Mucosa of stomach (tissue), 1 donor: ENCODE results near the gene CTRB1.
A peak's percentile ranks its signal among the peaks of the same experiment; 100 is the strongest.

Source experiments
- H3K27me3 ChIP-seq: one replicate; pipeline ENCODE4 v1.7.0; 2013; ENCODE audit warnings: mild to moderate bottlenecking, low read length; ENCODE audit not compliant: control insufficient read depth, insufficient read depth
- H3K36me3 ChIP-seq: one replicate; pipeline ENCODE4 v1.7.0; 2013; ENCODE audit warnings: low read length; ENCODE audit not compliant: control insufficient read depth, insufficient read depth
- H3K4me1 ChIP-seq: one replicate; pipeline ENCODE4 v1.7.0; 2013; ENCODE audit warnings: mild to moderate bottlenecking, low read length; ENCODE audit not compliant: control insufficient read depth, insufficient read depth
- H3K4me3 ChIP-seq: one replicate; pipeline ENCODE4 v1.7.0; 2013; ENCODE audit warnings: low read length
- H3K9ac ChIP-seq: one replicate; pipeline ENCODE4 v1.7.0; 2013; ENCODE audit warnings: mild to moderate bottlenecking, low read length, moderate library complexity
- H3K9me3 ChIP-seq: one replicate; pipeline ENCODE4 v1.7.0; 2013; ENCODE audit warnings: mild to moderate bottlenecking, low read length, moderate library complexity; ENCODE audit not compliant: control insufficient read depth
- donor health status: Pancreatic carcinoma.

CTRB1 gene

DNA sequence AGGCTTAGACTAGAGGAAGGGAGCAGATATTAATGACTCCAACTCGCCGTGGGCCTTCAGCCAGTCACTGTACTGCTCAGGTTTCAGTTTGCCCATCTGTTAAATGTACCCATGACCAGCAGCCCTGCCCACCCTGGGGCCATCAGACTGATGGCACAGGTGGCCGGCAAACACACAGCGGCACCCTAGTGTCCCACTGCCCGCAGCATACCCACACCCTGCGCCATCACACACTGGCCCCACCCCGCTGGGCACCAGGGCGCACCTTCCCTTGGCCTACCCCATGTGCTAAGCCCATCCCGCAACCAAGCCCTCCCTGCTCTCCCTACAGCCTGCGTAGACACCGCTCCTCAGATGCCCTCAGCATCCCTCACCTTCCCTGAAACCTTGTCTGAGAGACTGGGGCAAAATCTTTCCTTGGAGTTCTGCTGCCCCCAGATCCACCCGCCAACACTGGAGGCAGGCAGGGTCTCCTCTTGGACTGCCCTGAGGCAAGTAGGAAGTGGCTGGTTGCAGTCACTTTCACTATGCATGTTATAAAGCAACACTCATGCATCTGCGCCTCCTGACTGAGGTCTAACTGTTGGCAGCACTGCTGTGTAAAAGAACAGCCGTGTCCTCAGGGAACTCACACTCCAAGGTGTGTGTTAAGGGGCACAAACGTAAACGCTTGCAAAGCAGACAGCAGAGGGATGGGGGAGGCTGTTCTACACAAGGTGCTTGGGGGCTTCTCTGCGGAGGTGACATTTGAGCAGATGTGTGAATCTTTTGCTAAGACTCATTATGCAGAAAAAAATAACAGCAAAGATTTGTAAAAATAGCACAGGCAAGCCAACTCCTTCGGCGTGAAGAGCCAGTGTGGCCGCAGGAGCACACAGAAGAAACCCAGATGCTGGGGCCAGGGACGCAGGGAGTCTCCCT lies 39.4 kb downstream of the CTRB1 start:
- H3K4me1 ChIP-seq, result peaks cover 60% of the 10 kb centered on the region
- H3K9me3 ChIP-seq, result no peaks in the 10 kb centered on the region
- H3K9ac ChIP-seq, result no peak overlapping the region
- H3K36me3 ChIP-seq, result no peaks in the 10 kb centered on the region
- no peaks in the 10 kb centered on the region for H3K27me3 ChIP-seq
- H3K4me3 ChIP-seq, result no peak overlapping the region

- no peaks in the 10 kb centered on the region for H3K9me3 ChIP-seq
- no peak overlapping the region for H3K4me3 ChIP-seq
- no peak overlapping the region for H3K9ac ChIP-seq
- H3K4me1 ChIP-seq, result peaks cover 62% of the 10 kb centered on the region
- no peaks in the 10 kb centered on the region for H3K27me3 ChIP-seq
- no peaks in the 10 kb centered on the region for H3K36me3 ChIP-seq
Observed at GRCh38 chr16:75258807-75259141, 40.0 kb downstream of the CTRB1 start.

- Histone ChIP-seq H3K27me3 (peaks cover 3% of the 10 kb centered on the region), H3K9me3 (no peaks in the 10 kb centered on the region), H3K4me3 (no peak overlapping the region), H3K9ac (no peak overlapping the region), H3K4me1 (peaks cover 57% of the 10 kb centered on the region), H3K36me3 (no peaks in the 10 kb centered on the region)
Observed at GRCh38 chr16:75260851-75261589, 42.2 kb downstream of the CTRB1 start.

GRCh38 chr16:75261590-75262078 lies 42.8 kb downstream of the CTRB1 start:
- Histone ChIP-seq H3K4me3 (peak overlapping the region; percentile 4), H3K9me3 (no peaks in the 10 kb centered on the region), H3K36me3 (no peaks in the 10 kb centered on the region), H3K9ac (no peak overlapping the region), H3K4me1 (peaks cover 57% of the 10 kb centered on the region), H3K27me3 (peaks cover 3% of the 10 kb centered on the region)

GRCh38 chr16:75262104-75262799 lies 43.5 kb downstream of the CTRB1 start:
- H3K36me3 ChIP-seq, result no peaks in the 10 kb centered on the region
- H3K27me3 ChIP-seq, result peaks cover 3% of the 10 kb centered on the region
- H3K9ac ChIP-seq, result no peak overlapping the region
- H3K4me1 ChIP-seq, result peaks cover 56% of the 10 kb centered on the region
- H3K4me3 ChIP-seq, result peak overlapping the region; percentile 4
- no peaks in the 10 kb centered on the region for H3K9me3 ChIP-seq

DNA sequence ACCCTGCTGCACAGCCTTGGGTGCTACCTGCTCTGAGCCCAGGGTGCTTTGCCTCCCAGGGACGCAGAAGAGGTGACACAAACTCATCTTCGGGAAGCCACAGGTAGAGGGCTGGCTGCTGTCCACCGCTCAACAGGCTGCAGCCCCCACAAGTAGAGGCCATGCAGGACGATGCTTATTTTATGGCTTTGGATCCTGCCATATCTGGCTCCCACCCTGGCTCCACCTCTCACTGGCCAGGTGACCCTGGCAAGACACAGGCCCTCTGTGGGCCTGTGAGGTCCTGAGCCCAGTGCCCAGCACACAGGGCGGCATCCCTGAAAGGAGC lies 44.0 kb downstream of the CTRB1 start:
- Histone ChIP-seq H3K4me3 (no peak overlapping the region), H3K27me3 (peaks cover 3% of the 10 kb centered on the region), H3K9me3 (no peaks in the 10 kb centered on the region), H3K4me1 (peaks cover 54% of the 10 kb centered on the region), H3K36me3 (no peaks in the 10 kb centered on the region), H3K9ac (no peak overlapping the region)

- Histone ChIP-seq H3K4me1 (peaks cover 54% of the 10 kb centered on the region), H3K36me3 (no peaks in the 10 kb centered on the region)
Observed at GRCh38 chr16:75263291-75263962, 44.6 kb downstream of the CTRB1 start.

GRCh38 chr16:75263963-75264445 lies 45.2 kb downstream of the CTRB1 start:
- H3K4me3 ChIP-seq, result no peak overlapping the region

More at GRCh38 chr16:75263291-75263962, 44.6 kb downstream of the CTRB1 start:
- peaks cover 3% of the 10 kb centered on the region for H3K27me3 ChIP-seq
- H3K9ac ChIP-seq, result peak overlapping the region; percentile 99
- no peaks in the 10 kb centered on the region for H3K9me3 ChIP-seq
- H3K4me3 ChIP-seq, result no peak overlapping the region

DNA sequence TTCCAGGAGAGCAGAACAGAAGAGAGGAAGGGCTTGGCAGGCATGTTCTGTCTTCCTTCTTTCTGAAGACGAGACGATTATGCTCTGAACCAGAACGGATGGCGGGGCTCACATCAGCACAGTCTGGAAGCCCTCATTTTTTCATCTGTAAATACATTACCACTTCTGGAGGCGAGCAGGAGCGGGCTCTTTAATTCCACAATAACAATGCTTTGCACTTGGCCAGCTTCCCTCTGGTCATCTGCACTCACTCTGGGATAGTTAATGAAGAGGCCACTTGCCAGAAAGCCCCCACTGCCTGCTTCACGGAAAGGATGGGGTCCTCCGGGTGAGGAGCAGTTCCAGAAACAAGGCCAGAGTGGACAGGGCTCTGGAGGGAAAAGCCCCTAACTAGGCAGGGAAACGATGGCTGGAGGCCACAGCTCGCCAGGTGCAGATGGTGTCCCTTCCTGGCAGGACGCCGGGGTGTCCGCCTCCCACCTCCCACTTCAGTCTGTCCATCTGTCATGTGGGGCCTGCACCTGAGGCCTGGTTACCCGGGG lies 45.7 kb downstream of the CTRB1 start:
- Histone ChIP-seq H3K4me1 (peaks cover 54% of the 10 kb centered on the region), H3K9ac (peak overlapping the region; percentile 99), H3K4me3 (peak overlapping the region; percentile 84), H3K9me3 (no peaks in the 10 kb centered on the region), H3K36me3 (no peaks in the 10 kb centered on the region), H3K27me3 (peaks cover 3% of the 10 kb centered on the region)

More at GRCh38 chr16:75263963-75264445, 45.2 kb downstream of the CTRB1 start:
- H3K9me3 ChIP-seq, result no peaks in the 10 kb centered on the region
- peaks cover 54% of the 10 kb centered on the region for H3K4me1 ChIP-seq
- peaks cover 3% of the 10 kb centered on the region for H3K27me3 ChIP-seq
- no peaks in the 10 kb centered on the region for H3K36me3 ChIP-seq
- peak overlapping the region; percentile 99 for H3K9ac ChIP-seq

- no peaks in the 10 kb centered on the region for H3K36me3 ChIP-seq
- H3K4me1 ChIP-seq, result peaks cover 54% of the 10 kb centered on the region
- H3K9ac ChIP-seq, result peak overlapping the region; percentile 99
- H3K27me3 ChIP-seq, result peaks cover 3% of the 10 kb centered on the region
- no peaks in the 10 kb centered on the region for H3K9me3 ChIP-seq
- peak overlapping the region; percentile 84 for H3K4me3 ChIP-seq
Observed at GRCh38 chr16:75264999-75265910, 46.5 kb downstream of the CTRB1 start.
